Activated CD8-positive, alpha-beta memory T cell treated with anti-CD3 and anti-CD28 coated beads for 24 hours (primary cell): ENCODE measurements around the gene ARHGAP23.
"Not testable (repeated sequence)": the region's sequence is repeated elsewhere in the genome, so short reads cannot be mapped to it uniquely, and the experiment has no call there.

Experiments used
- DNase-seq: peaks from one replicate; pipeline ENCODE4 v3.0.0-alpha.2; 2020

ARHGAP23 gene

GRCh38 chr17:38421871-38422827 is 6.1 kb upstream of the ARHGAP23 start:
- DNase-seq = no peak

- DNase-seq = no peak
Observed at GRCh38 chr17:38424297-38424972, 3.8 kb upstream of the ARHGAP23 start.

- DNase-seq = no peak
Observed at GRCh38 chr17:38425031-38425430, 3.2 kb upstream of the ARHGAP23 start.

GRCh38 chr17:38425744-38426143 is 2.5 kb upstream of the ARHGAP23 start:
- no peak for DNase-seq

GRCh38 chr17:38426441-38426840 is 1.8 kb upstream of the ARHGAP23 start:
- no peak for DNase-seq

- DNase-seq = no peak
Observed at GRCh38 chr17:38427160-38427949, 909 bp upstream of the ARHGAP23 start.

GRCh38 chr17:38428643-38429371 is 543 bp downstream of the ARHGAP23 start:
- DNase-seq = peak; percentile 63

GRCh38 chr17:38429476-38430100 is 1.3 kb downstream of the ARHGAP23 start:
- DNase-seq = no peak

- no peak for DNase-seq
Observed at GRCh38 chr17:38430316-38430715, 2.1 kb downstream of the ARHGAP23 start.

GRCh38 chr17:38430822-38431221 is 2.6 kb downstream of the ARHGAP23 start:
- no peak for DNase-seq

GRCh38 chr17:38431346-38432145 is 3.3 kb downstream of the ARHGAP23 start:
- DNase-seq = no peak

GRCh38 chr17:38434178-38434665 is 6.0 kb downstream of the ARHGAP23 start:
- DNase-seq = no peak

- no peak for DNase-seq
Observed at GRCh38 chr17:38435795-38436194, 7.5 kb downstream of the ARHGAP23 start.

- DNase-seq = no peak
Observed at GRCh38 chr17:38436386-38436785, 8.1 kb downstream of the ARHGAP23 start.

GRCh38 chr17:38437313-38437712 is 9.0 kb downstream of the ARHGAP23 start:
- DNase-seq = not testable (repeated sequence)

GRCh38 chr17:38439436-38439835 is 11.2 kb downstream of the ARHGAP23 start:
- DNase-seq = no peak

- DNase-seq = no peak
Observed at GRCh38 chr17:38440614-38441397, 12.5 kb downstream of the ARHGAP23 start.

GRCh38 chr17:38441429-38442061 is 13.3 kb downstream of the ARHGAP23 start:
- DNase-seq = no peak

GRCh38 chr17:38442548-38442947 is 14.3 kb downstream of the ARHGAP23 start:
- no peak for DNase-seq
